SK-N-SH (cell line): ENCODE data around the gene BPNT1. TPM values are rescaled to one million over a fixed set of nuclear protein-coding genes. Genes with fewer than 3 reads are reported as not detected.

ENCODE experiments used
- CHD2 ChIP-seq: fragments of 150-350 bp; IDR thresholded peaks from 2 replicates; pipeline ENCODE4 v1.6.1; 2018; ENCODE audit warnings: low read length; ENCODE audit not compliant: partially characterized antibody
- CTCF ChIP-seq: fragments of 200-600 bp; sonication (generic); IDR thresholded peaks from 2 replicates; pipeline ENCODE4 v1.6.1; 2017; ENCODE audit warnings: antibody characterized with exemption, mild to moderate bottlenecking, moderate library complexity
- EP300 ChIP-seq, 2 experiments: IDR thresholded peaks; 2 replicates each; pipeline versions ENCODE4 v1.4.0 to v1.6.1; 2012; ENCODE audit warnings: borderline replicate concordance in 1 of 2, low read depth in 1 of 2, low read length in 1 of 2
- FOSL2 ChIP-seq: IDR thresholded peaks from 2 replicates; pipeline ENCODE4 v1.4.0; 2012; ENCODE audit warnings: low read depth, mild to moderate bottlenecking, moderate library complexity, borderline replicate concordance
- FOXM1 ChIP-seq: IDR thresholded peaks from 2 replicates; pipeline ENCODE4 v1.4.0; 2012; ENCODE audit warnings: low read depth, mild to moderate bottlenecking
- GABPA ChIP-seq: IDR thresholded peaks from 2 replicates; pipeline ENCODE4 v1.4.0; 2012; ENCODE audit warnings: low read depth, mild to moderate bottlenecking
- GATA2 ChIP-seq: sonication (generic); formaldehyde crosslinking; IDR thresholded peaks from 2 replicates; pipeline ENCODE4 v1.5.0; 2020; ENCODE audit warnings: mild to moderate bottlenecking, missing genetic modification reagents
- JUND ChIP-seq: IDR thresholded peaks from 2 replicates; pipeline ENCODE4 v1.4.0; 2012
- MEF2A ChIP-seq: IDR thresholded peaks from 2 replicates; pipeline ENCODE4 v1.4.0; 2012; ENCODE audit warnings: low read depth, borderline replicate concordance
- NFIC ChIP-seq: IDR thresholded peaks from 2 replicates; pipeline ENCODE4 v1.4.0; 2012; ENCODE audit warnings: borderline replicate concordance
- NRF1 ChIP-seq: IDR thresholded peaks from 2 replicates; pipeline ENCODE4 v1.6.1; 2012; ENCODE audit warnings: low read depth, mild to moderate bottlenecking, low read length
- PBX3 ChIP-seq: IDR thresholded peaks from 2 replicates; pipeline ENCODE4; 2012
- POLR2AphosphoS5 ChIP-seq: IDR thresholded peaks from 2 replicates; pipeline ENCODE4 v1.6.1; 2012; ENCODE audit warnings: low read depth, low read length
- RAD21 ChIP-seq: IDR thresholded peaks from 2 replicates; pipeline ENCODE4 v1.6.1; 2012; ENCODE audit warnings: mild to moderate bottlenecking, low read length
- RXRA ChIP-seq: IDR thresholded peaks from 2 replicates; pipeline ENCODE4 v1.4.0; 2012; ENCODE audit warnings: low read depth, mild to moderate bottlenecking, borderline replicate concordance
- SMC3 ChIP-seq: IDR thresholded peaks from 2 replicates; pipeline ENCODE4 v1.6.1; 2012; ENCODE audit warnings: low read depth, low read length, improper control_type of control experiment
- TCF12 ChIP-seq: IDR thresholded peaks from 2 replicates; pipeline ENCODE4 v1.4.0; 2012
- TEAD4 ChIP-seq: IDR thresholded peaks from 2 replicates; pipeline ENCODE4 v1.4.0; 2012; ENCODE audit warnings: mild to moderate bottlenecking, borderline replicate concordance; ENCODE audit not compliant: insufficient read depth
- YY1 ChIP-seq: IDR thresholded peaks from 2 replicates; pipeline ENCODE4 v1.4.0; 2012; ENCODE audit warnings: low read depth, mild to moderate bottlenecking
- polyA plus RNA-seq, 3 experiments: library from polyadenylated mRNA; depleted of rRNA; stranded (reverse); fragments of >200 nt; gene quantifications; 2 replicates each; pipeline ENCODE4 v1.2.3, GENCODE V29; 2012
- TF ChIP-seq, protein P1 (sequence below): fragments of 150-350 bp; IDR thresholded peaks from 2 replicates; pipeline ENCODE4 v1.6.1; 2017; ENCODE audit warnings: antibody characterized with exemption, low read length, low read depth, borderline replicate concordance
- TF ChIP-seq, protein P2 (sequence below): IDR thresholded peaks from 2 replicates; pipeline ENCODE4 v1.4.0; 2012; ENCODE audit warnings: low read depth, borderline replicate concordance
- TF ChIP-seq, protein P3 (sequence below): IDR thresholded peaks from 2 replicates; pipeline ENCODE4 v1.4.0; 2012; ENCODE audit warnings: low read depth
- TF ChIP-seq, protein P4 (sequence below): fragments of 150-350 bp; IDR thresholded peaks from 2 replicates; pipeline ENCODE4 v1.6.1; 2016; ENCODE audit warnings: mild to moderate bottlenecking, low read depth, low read length

Gene BPNT1
- polyA plus RNA-seq, 1 of the 3 experiments (the other 2 are of a cell fraction) = 44.6 TPM

- TF ChIP-seq, protein P1, sequence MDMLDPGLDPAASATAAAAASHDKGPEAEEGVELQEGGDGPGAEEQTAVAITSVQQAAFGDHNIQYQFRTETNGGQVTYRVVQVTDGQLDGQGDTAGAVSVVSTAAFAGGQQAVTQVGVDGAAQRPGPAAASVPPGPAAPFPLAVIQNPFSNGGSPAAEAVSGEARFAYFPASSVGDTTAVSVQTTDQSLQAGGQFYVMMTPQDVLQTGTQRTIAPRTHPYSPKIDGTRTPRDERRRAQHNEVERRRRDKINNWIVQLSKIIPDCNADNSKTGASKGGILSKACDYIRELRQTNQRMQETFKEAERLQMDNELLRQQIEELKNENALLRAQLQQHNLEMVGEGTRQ = no peak
- TF ChIP-seq RAD21 (no peak), GABPA (peak; percentile 60), POLR2AphosphoS5 (peak; percentile 59), CHD2 (peak; percentile 69), SMC3 (no peak), GATA2 (CRISPR knock-in tag) (no peak), CTCF (no peak), EP300 (IDR thresholded peaks at IDR 0.05; ENCODE audit: borderline replicate concordance in 1 of 2, low read depth in 1 of 2, low read length in 1 of 2) (no peak), MEF2A (no peak), JUND (no peak), FOXM1 (0 out of 2 replicates have a peak, but pooled peaks have one; percentile 33), YY1 (0 out of 2 replicates have a peak, but pooled peaks have one; percentile 44), TCF12 (no peak), NRF1 (peak; percentile 53; the same call in 1 of the 2 replicates), TEAD4 (no peak), PBX3 (no peak; the same call in 1 of the 2 replicates), NFIC (no peak), FOSL2 (no peak), RXRA (no peak)
- TF ChIP-seq, protein P2, sequence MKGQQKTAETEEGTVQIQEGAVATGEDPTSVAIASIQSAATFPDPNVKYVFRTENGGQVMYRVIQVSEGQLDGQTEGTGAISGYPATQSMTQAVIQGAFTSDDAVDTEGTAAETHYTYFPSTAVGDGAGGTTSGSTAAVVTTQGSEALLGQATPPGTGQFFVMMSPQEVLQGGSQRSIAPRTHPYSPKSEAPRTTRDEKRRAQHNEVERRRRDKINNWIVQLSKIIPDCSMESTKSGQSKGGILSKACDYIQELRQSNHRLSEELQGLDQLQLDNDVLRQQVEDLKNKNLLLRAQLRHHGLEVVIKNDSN = no peak
- TF ChIP-seq, protein P3, sequence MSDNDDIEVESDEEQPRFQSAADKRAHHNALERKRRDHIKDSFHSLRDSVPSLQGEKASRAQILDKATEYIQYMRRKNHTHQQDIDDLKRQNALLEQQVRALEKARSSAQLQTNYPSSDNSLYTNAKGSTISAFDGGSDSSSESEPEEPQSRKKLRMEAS = peak; percentile 42; the same call in 1 of the 2 replicates
- TF ChIP-seq, protein P4, sequence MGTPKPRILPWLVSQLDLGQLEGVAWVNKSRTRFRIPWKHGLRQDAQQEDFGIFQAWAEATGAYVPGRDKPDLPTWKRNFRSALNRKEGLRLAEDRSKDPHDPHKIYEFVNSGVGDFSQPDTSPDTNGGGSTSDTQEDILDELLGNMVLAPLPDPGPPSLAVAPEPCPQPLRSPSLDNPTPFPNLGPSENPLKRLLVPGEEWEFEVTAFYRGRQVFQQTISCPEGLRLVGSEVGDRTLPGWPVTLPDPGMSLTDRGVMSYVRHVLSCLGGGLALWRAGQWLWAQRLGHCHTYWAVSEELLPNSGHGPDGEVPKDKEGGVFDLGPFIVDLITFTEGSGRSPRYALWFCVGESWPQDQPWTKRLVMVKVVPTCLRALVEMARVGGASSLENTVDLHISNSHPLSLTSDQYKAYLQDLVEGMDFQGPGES = no peak
- TF ChIP-seq, all 33 proteins: peak for 13
These were observed 4.7 kb upstream of the BPNT1 start, which contains the start of gene IARS2 (continued) for GRCh38 chr1:220094016-220094911.
